Keratinocyte (primary cell): ENCODE measurements around the gene PTPN14.

Experiments
- EZH2 ChIP-seq: IDR thresholded peaks from one replicate; pipeline ENCODE4 v1.6.1; 2012; ENCODE audit warnings: inconsistent platforms, mild to moderate bottlenecking, low read length, moderate library complexity
- TF ChIP-seq, protein P1 (sequence below), 3 experiments: IDR thresholded peaks in 1 of 3; conservative IDR thresholded peaks in 1 of 3; optimal IDR thresholded peaks in 1 of 3; 2 replicates in 2 of 3; 3 replicates in 1 of 3; pipeline versions ENCODE3 to v1.5.1; 2011; ENCODE audit warnings: low read length in 3 of 3, mild to moderate bottlenecking in 3 of 3, moderate library complexity in 2 of 3, control low read depth in 1 of 3, inconsistent platforms in 1 of 3; ENCODE audit not compliant: insufficient read depth in 2 of 3; ENCODE audit errors: extremely low read depth in 1 of 3

GRCh38 chr1:214318356-214318755 lies 233.0 kb downstream of the PTPN14 start:
- TF ChIP-seq, protein P1, sequence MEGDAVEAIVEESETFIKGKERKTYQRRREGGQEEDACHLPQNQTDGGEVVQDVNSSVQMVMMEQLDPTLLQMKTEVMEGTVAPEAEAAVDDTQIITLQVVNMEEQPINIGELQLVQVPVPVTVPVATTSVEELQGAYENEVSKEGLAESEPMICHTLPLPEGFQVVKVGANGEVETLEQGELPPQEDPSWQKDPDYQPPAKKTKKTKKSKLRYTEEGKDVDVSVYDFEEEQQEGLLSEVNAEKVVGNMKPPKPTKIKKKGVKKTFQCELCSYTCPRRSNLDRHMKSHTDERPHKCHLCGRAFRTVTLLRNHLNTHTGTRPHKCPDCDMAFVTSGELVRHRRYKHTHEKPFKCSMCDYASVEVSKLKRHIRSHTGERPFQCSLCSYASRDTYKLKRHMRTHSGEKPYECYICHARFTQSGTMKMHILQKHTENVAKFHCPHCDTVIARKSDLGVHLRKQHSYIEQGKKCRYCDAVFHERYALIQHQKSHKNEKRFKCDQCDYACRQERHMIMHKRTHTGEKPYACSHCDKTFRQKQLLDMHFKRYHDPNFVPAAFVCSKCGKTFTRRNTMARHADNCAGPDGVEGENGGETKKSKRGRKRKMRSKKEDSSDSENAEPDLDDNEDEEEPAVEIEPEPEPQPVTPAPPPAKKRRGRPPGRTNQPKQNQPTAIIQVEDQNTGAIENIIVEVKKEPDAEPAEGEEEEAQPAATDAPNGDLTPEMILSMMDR (optimal IDR thresholded peaks at IDR 0.05 in 1 of 3, IDR thresholded peaks at IDR 0.05 in 1 of 3, conservative IDR thresholded peaks at IDR 0.05 in 1 of 3; ENCODE audit: extremely low read depth in 1 of 3, insufficient read depth in 2 of 3, low read length in 3 of 3) = no peak
- no peak for TF ChIP-seq EZH2
